HEK293 (cell line): ENCODE data around the gene DCPS.

Source experiments
- ZBTB1 ChIP-seq: fragments of 450-650 bp; formaldehyde crosslinking; IDR thresholded peaks from 2 replicates; pipeline ENCODE4 v1.5.1; 2016; ENCODE audit warnings: missing biosample characterization, missing genetic modification characterization
- ZBTB20 ChIP-seq: fragments of 450-650 bp; formaldehyde crosslinking; IDR thresholded peaks from 2 replicates; pipeline ENCODE4 v1.5.1; 2016; ENCODE audit warnings: missing biosample characterization, missing genetic modification characterization
- ZBTB7A ChIP-seq: fragments of 450-650 bp; formaldehyde crosslinking; IDR thresholded peaks from 2 replicates; pipeline ENCODE4 v1.5.1; 2016; ENCODE audit warnings: low read depth, missing biosample characterization, missing genetic modification characterization
- ZNF132 ChIP-seq: fragments of 450-650 bp; formaldehyde crosslinking; IDR thresholded peaks from 2 replicates; pipeline ENCODE4 v1.5.1; 2017; ENCODE audit warnings: missing biosample characterization, missing genetic modification characterization, borderline replicate concordance
- ZNF202 ChIP-seq: fragments of 450-650 bp; formaldehyde crosslinking; IDR thresholded peaks from 2 replicates; pipeline ENCODE4 v1.5.1; 2016; ENCODE audit warnings: missing biosample characterization, missing genetic modification characterization, borderline replicate concordance
- ZNF292 ChIP-seq: fragments of 450-650 bp; formaldehyde crosslinking; IDR thresholded peaks from 2 replicates; pipeline ENCODE4 v1.5.1; 2016; ENCODE audit warnings: low read depth, missing biosample characterization, missing genetic modification characterization, borderline replicate concordance
- ZNF335 ChIP-seq: fragments of 450-650 bp; formaldehyde crosslinking; conservative IDR thresholded peaks from 2 replicates; pipeline ENCODE4 v1.5.1; 2016; ENCODE audit warnings: missing biosample characterization, missing genetic modification characterization
- ZNF433 ChIP-seq: fragments of 450-650 bp; formaldehyde crosslinking; IDR thresholded peaks from 2 replicates; pipeline ENCODE4 v1.5.1; 2016; ENCODE audit warnings: missing biosample characterization, missing genetic modification characterization, low read depth
- TF ChIP-seq, protein P1 (sequence below): fragments of 450-650 bp; formaldehyde crosslinking; IDR thresholded peaks from 2 replicates; pipeline ENCODE4 v1.5.1; 2016; ENCODE audit warnings: missing biosample characterization, missing genetic modification characterization
- TF ChIP-seq, protein P2 (sequence below): fragments of 450-650 bp; formaldehyde crosslinking; optimal IDR thresholded peaks from 2 replicates; pipeline ENCODE3; 2016; ENCODE audit warnings: missing biosample characterization, mild to moderate bottlenecking, missing genetic modification characterization
- TF ChIP-seq, protein P3 (sequence below): fragments of 450-650 bp; formaldehyde crosslinking; IDR thresholded peaks from 2 replicates; pipeline ENCODE4 v1.5.1; 2016; ENCODE audit warnings: missing biosample characterization, missing genetic modification characterization
- TF ChIP-seq, protein P4 (sequence below): fragments of 450-650 bp; formaldehyde crosslinking; IDR thresholded peaks from 2 replicates; pipeline ENCODE4 v1.5.1; 2016; ENCODE audit warnings: missing biosample characterization, missing genetic modification characterization
- TF ChIP-seq, protein P5 (sequence below): fragments of 450-650 bp; formaldehyde crosslinking; IDR thresholded peaks from 2 replicates; pipeline ENCODE4 v1.5.1; 2016; ENCODE audit warnings: missing biosample characterization, missing genetic modification characterization
- TF ChIP-seq, protein P6 (sequence below): fragments of 450-650 bp; formaldehyde crosslinking; IDR thresholded peaks from 2 replicates; pipeline ENCODE4 v1.5.1; 2016; ENCODE audit warnings: missing biosample characterization, missing genetic modification characterization

DNA sequence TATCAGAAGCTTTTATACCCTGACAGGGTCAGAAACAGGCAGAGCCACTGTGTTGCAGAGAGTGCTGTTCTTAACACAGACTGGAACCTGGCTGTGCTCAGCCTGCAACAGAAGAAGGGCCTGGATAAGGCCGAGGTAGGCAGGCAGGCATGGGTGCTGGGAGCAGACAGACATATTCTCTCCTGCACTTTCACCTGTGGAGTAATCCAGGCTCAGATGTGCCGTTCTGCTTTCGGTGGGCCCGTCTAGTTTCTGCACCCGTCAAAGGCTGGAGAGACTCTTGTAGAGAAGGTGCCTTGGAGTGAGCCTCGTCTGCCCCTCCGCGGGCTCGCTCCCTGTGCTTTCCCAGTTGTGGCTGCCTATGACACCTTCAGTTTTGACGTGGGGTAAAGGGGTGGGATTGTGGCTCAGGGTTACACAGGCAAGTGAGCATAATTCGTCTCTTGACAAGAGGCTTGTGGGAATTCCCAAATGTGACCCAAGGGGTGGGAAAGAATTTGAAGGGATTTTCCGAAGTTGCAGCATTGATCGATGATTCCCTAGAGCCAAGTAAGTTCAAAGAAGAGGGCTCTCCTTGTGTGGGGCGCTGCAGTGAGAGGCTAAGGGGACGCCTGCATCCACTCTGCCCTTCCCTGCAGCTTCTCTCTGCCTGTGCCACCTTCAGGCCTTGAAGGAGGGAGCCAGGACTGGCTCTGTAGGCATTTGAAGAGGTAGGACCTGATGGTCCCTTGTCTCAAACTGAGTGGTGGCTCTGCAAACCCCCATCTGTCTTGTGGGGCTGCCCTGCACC, 35.4 kb downstream of the DCPS start:
- TF ChIP-seq, protein P1, sequence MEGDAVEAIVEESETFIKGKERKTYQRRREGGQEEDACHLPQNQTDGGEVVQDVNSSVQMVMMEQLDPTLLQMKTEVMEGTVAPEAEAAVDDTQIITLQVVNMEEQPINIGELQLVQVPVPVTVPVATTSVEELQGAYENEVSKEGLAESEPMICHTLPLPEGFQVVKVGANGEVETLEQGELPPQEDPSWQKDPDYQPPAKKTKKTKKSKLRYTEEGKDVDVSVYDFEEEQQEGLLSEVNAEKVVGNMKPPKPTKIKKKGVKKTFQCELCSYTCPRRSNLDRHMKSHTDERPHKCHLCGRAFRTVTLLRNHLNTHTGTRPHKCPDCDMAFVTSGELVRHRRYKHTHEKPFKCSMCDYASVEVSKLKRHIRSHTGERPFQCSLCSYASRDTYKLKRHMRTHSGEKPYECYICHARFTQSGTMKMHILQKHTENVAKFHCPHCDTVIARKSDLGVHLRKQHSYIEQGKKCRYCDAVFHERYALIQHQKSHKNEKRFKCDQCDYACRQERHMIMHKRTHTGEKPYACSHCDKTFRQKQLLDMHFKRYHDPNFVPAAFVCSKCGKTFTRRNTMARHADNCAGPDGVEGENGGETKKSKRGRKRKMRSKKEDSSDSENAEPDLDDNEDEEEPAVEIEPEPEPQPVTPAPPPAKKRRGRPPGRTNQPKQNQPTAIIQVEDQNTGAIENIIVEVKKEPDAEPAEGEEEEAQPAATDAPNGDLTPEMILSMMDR (tag by site-specific recombination) = no peak
- no peak for TF ChIP-seq ZBTB7A (tag by site-specific recombination)
- TF ChIP-seq ZBTB20 = no peak
- TF ChIP-seq, protein P2, sequence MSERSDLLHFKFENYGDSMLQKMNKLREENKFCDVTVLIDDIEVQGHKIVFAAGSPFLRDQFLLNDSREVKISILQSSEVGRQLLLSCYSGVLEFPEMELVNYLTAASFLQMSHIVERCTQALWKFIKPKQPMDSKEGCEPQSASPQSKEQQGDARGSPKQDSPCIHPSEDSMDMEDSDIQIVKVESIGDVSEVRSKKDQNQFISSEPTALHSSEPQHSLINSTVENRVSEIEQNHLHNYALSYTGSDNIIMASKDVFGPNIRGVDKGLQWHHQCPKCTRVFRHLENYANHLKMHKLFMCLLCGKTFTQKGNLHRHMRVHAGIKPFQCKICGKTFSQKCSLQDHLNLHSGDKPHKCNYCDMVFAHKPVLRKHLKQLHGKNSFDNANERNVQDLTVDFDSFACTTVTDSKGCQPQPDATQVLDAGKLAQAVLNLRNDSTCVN (tag by site-specific recombination) = no peak
- TF ChIP-seq, protein P3, sequence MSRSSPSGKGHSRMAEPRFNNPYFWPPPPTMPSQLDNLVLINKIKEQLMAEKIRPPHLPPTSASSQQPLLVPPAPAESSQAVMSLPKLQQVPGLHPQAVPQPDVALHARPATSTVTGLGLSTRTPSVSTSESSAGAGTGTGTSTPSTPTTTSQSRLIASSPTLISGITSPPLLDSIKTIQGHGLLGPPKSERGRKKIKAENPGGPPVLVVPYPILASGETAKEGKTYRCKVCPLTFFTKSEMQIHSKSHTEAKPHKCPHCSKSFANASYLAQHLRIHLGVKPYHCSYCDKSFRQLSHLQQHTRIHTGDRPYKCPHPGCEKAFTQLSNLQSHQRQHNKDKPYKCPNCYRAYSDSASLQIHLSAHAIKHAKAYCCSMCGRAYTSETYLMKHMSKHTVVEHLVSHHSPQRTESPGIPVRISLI (tag by site-specific recombination) = no peak
- TF ChIP-seq, protein P4, sequence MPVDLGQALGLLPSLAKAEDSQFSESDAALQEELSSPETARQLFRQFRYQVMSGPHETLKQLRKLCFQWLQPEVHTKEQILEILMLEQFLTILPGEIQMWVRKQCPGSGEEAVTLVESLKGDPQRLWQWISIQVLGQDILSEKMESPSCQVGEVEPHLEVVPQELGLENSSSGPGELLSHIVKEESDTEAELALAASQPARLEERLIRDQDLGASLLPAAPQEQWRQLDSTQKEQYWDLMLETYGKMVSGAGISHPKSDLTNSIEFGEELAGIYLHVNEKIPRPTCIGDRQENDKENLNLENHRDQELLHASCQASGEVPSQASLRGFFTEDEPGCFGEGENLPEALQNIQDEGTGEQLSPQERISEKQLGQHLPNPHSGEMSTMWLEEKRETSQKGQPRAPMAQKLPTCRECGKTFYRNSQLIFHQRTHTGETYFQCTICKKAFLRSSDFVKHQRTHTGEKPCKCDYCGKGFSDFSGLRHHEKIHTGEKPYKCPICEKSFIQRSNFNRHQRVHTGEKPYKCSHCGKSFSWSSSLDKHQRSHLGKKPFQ (tag by site-specific recombination) = no peak
- TF ChIP-seq ZNF335 = no peak
- TF ChIP-seq, protein P5, sequence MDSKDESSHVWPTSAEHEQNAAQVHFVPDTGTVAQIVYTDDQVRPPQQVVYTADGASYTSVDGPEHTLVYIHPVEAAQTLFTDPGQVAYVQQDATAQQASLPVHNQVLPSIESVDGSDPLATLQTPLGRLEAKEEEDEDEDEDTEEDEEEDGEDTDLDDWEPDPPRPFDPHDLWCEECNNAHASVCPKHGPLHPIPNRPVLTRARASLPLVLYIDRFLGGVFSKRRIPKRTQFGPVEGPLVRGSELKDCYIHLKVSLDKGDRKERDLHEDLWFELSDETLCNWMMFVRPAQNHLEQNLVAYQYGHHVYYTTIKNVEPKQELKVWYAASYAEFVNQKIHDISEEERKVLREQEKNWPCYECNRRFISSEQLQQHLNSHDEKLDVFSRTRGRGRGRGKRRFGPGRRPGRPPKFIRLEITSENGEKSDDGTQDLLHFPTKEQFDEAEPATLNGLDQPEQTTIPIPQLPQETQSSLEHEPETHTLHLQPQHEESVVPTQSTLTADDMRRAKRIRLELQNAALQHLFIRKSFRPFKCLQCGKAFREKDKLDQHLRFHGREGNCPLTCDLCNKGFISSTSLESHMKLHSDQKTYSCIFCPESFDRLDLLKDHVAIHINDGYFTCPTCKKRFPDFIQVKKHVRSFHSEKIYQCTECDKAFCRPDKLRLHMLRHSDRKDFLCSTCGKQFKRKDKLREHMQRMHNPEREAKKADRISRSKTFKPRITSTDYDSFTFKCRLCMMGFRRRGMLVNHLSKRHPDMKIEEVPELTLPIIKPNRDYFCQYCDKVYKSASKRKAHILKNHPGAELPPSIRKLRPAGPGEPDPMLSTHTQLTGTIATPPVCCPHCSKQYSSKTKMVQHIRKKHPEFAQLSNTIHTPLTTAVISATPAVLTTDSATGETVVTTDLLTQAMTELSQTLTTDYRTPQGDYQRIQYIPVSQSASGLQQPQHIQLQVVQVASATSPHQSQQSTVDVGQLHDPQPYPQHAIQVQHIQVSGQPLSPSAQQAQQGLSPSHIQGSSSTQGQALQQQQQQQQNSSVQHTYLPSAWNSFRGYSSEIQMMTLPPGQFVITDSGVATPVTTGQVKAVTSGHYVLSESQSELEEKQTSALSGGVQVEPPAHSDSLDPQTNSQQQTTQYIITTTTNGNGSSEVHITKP (tag by site-specific recombination) = no peak
- TF ChIP-seq ZBTB1 (tag by site-specific recombination) = no peak
- no peak for TF ChIP-seq ZNF132 (tag by site-specific recombination)
- no peak for TF ChIP-seq ZNF202 (tag by site-specific recombination)
- TF ChIP-seq, protein P6, sequence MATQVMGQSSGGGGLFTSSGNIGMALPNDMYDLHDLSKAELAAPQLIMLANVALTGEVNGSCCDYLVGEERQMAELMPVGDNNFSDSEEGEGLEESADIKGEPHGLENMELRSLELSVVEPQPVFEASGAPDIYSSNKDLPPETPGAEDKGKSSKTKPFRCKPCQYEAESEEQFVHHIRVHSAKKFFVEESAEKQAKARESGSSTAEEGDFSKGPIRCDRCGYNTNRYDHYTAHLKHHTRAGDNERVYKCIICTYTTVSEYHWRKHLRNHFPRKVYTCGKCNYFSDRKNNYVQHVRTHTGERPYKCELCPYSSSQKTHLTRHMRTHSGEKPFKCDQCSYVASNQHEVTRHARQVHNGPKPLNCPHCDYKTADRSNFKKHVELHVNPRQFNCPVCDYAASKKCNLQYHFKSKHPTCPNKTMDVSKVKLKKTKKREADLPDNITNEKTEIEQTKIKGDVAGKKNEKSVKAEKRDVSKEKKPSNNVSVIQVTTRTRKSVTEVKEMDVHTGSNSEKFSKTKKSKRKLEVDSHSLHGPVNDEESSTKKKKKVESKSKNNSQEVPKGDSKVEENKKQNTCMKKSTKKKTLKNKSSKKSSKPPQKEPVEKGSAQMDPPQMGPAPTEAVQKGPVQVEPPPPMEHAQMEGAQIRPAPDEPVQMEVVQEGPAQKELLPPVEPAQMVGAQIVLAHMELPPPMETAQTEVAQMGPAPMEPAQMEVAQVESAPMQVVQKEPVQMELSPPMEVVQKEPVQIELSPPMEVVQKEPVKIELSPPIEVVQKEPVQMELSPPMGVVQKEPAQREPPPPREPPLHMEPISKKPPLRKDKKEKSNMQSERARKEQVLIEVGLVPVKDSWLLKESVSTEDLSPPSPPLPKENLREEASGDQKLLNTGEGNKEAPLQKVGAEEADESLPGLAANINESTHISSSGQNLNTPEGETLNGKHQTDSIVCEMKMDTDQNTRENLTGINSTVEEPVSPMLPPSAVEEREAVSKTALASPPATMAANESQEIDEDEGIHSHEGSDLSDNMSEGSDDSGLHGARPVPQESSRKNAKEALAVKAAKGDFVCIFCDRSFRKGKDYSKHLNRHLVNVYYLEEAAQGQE (tag by site-specific recombination) = no peak
- TF ChIP-seq ZNF292 = no peak
- no peak for TF ChIP-seq ZNF433 (tag by site-specific recombination)
